HepG2 (cell line): Measurements from ENCODE around the gene RNPEPL1. TPM values are rescaled to one million over a fixed set of nuclear protein-coding genes. Genes with fewer than 3 reads are reported as not detected.

Source experiments
- HDAC1 ChIP-seq: sonication (generic); formaldehyde crosslinking; IDR thresholded peaks from 2 replicates; pipeline ENCODE4 v1.5.1; 2020; ENCODE audit warnings: mild to moderate bottlenecking, missing genetic modification reagents
- KAT8 ChIP-seq: IDR thresholded peaks from 2 replicates; pipeline ENCODE4 v1.6.1; 2016; ENCODE audit warnings: missing genetic modification reagents, missing compliant biosample characterization
- KLF16 ChIP-seq, 2 experiments: sonication (generic) in 1 of 2; formaldehyde crosslinking in 1 of 2; IDR thresholded peaks; 2 replicates each; pipeline versions ENCODE4 v1.6.1 to v1.8.0; 2016 to 2023; ENCODE audit warnings: missing genetic modification reagents in 2 of 2, missing compliant biosample characterization in 1 of 2
- MBNL3 ChIP-seq: fragments of 250-450 bp; sonication (Bioruptor Pico); conservative IDR thresholded peaks from 2 replicates; pipeline ENCODE4 v1.8.0; 2022; ENCODE audit warnings: mild to moderate bottlenecking, inconsistent platforms
- NCOA1 ChIP-seq: sonication (generic); formaldehyde crosslinking; IDR thresholded peaks from 2 replicates; pipeline ENCODE4 v1.9.0; 2021; ENCODE audit warnings: missing genetic modification reagents
- NR2F6 ChIP-seq, 2 experiments: IDR thresholded peaks; 2 replicates each; pipeline ENCODE4 v1.6.1; 2016; ENCODE audit warnings: antibody characterized with exemption in 1 of 2, mild to moderate bottlenecking in 1 of 2
- PTBP1 ChIP-seq: fragments of 200-400 bp; formaldehyde crosslinking; IDR thresholded peaks from 2 replicates; pipeline ENCODE4 v1.6.1; 2018; ENCODE audit warnings: low read length, low read depth; ENCODE audit not compliant: poor library complexity, severe bottlenecking
- SOX6 ChIP-seq, 2 experiments: fragments of 450-650 bp in 1 of 2; sonication (generic) in 1 of 2; formaldehyde crosslinking in 1 of 2; IDR thresholded peaks; 2 replicates each; pipeline versions ENCODE4 v1.4.0 to v1.6.1; 2017 to 2020; ENCODE audit warnings: antibody characterized with exemption in 1 of 2, mild to moderate bottlenecking in 1 of 2, missing genetic modification reagents in 1 of 2
- TSC22D2 ChIP-seq: sonication (generic); formaldehyde crosslinking; IDR thresholded peaks from 2 replicates; pipeline ENCODE4 v1.5.1; 2020; ENCODE audit warnings: missing genetic modification reagents, mild to moderate bottlenecking, borderline replicate concordance
- ZBTB1 ChIP-seq: sonication (generic); formaldehyde crosslinking; IDR thresholded peaks from 2 replicates; pipeline ENCODE4 v1.4.0; 2020; ENCODE audit warnings: missing genetic modification reagents, borderline replicate concordance
- ZFX ChIP-seq: sonication (generic); formaldehyde crosslinking; IDR thresholded peaks from 2 replicates; pipeline ENCODE4 v1.4.0; 2020; ENCODE audit warnings: mild to moderate bottlenecking, low read depth, missing genetic modification reagents, moderate library complexity
- ZNF232 ChIP-seq: sonication (generic); formaldehyde crosslinking; IDR thresholded peaks from 2 replicates; pipeline ENCODE4 v1.4.0; 2020; ENCODE audit warnings: missing genetic modification reagents, borderline replicate concordance
- ZNF343 ChIP-seq: sonication (generic); formaldehyde crosslinking; IDR thresholded peaks from 2 replicates; pipeline ENCODE4 v1.4.0; 2020; ENCODE audit warnings: mild to moderate bottlenecking, missing genetic modification reagents
- ZNF660 ChIP-seq: sonication (generic); formaldehyde crosslinking; IDR thresholded peaks from 2 replicates; pipeline ENCODE4 v1.5.1; 2020; ENCODE audit warnings: mild to moderate bottlenecking, low read depth, missing genetic modification reagents, borderline replicate concordance
- ZNF761 ChIP-seq: sonication (generic); formaldehyde crosslinking; conservative IDR thresholded peaks from 2 replicates; pipeline ENCODE4 v1.4.0; 2020; ENCODE audit warnings: mild to moderate bottlenecking, missing genetic modification reagents
- ZSCAN9 ChIP-seq: IDR thresholded peaks from 2 replicates; pipeline ENCODE4 v1.6.1; 2016; ENCODE audit warnings: borderline replicate concordance
- polyA plus RNA-seq, 8 experiments: library from polyadenylated mRNA; depleted of rRNA in 3 of 8; stranded (reverse) in 7 of 8; unstranded in 1 of 8; fragments of >200 nt; fragmentation: Illumina TruSeq in 4 of 8; extraction: Trizol in 4 of 8; gene quantifications; 2 replicates each; pipeline versions ENCODE4 v1.2.1 to v1.2.3, GENCODE V29; 2011 to 2016; ENCODE audit warnings: low read depth in 4 of 8, missing spikeins in 1 of 8, mixed read lengths in 1 of 8; ENCODE audit not compliant: insufficient read depth in 1 of 8
- total RNA-seq, 5 experiments: library from RNA; depleted of rRNA; stranded (reverse); fragments of >200 nt; fragmentation: Illumina TruSeq; extraction: Trizol; gene quantifications; 2 replicates each; pipeline ENCODE4 v1.2.3, GENCODE V29; 2016; ENCODE audit warnings: low read depth in 1 of 5
- TF ChIP-seq, protein P1 (sequence below): sonication (generic); formaldehyde crosslinking; IDR thresholded peaks from 2 replicates; pipeline ENCODE4 v1.5.0; 2020; ENCODE audit warnings: missing genetic modification reagents, mild to moderate bottlenecking, borderline replicate concordance
- TF ChIP-seq, protein P2 (sequence below): sonication (generic); formaldehyde crosslinking; IDR thresholded peaks from 2 replicates; pipeline ENCODE4 v1.5.1; 2020; ENCODE audit warnings: mild to moderate bottlenecking, missing genetic modification reagents, moderate library complexity
- TF ChIP-seq, protein P3 (sequence below): sonication (generic); formaldehyde crosslinking; IDR thresholded peaks from 2 replicates; pipeline ENCODE4 v1.4.0; 2020; ENCODE audit warnings: mild to moderate bottlenecking, missing genetic modification reagents
- TF ChIP-seq, protein P4 (sequence below): sonication (generic); formaldehyde crosslinking; conservative IDR thresholded peaks from 2 replicates; pipeline ENCODE4 v1.8.0; 2022; ENCODE audit warnings: low read depth, missing genetic modification reagents

RNPEPL1 gene
- total and polyA plus RNA-seq, 2 of the 13 experiments (the other 11 are each of a cell fraction or from before 2014, with no cell fraction given): 13.0 to 18.0 TPM

DNA sequence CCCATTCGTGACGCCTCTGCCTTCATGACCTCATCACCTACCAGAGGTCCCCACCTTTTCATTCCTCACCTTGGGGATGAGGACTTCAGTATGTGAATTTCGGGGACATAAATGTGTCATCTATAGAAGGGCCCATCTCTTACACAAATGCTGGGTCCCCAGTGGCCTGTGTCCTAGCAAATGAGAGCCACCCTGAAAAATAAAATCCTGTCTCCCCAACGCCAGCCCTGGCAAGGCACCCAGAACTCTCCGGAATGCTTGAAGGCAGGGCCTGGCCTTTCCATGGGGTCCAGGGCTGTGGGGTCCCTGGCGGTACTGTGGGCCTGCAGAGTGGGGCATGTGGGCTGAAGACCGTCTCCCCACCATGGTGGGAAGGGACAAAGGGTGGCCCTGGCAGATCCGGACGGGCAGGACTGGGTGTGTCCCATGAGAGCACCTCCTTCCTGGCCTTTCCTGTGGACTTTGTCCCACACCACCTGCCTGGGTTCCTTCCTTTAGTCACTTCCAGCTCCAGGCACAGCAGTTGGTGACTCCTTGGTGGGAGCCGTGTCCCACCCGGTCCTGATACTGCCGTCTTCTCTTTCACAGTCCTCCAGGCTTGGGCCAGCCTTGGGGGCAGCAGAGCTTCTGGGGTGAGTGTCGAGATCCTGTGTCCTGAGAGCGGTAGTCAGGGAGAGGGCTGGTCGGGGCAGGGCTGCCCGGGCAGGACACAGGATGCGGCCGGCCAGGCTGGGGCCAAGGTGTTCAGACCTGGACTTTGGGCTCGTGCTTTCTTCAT is 36.8 kb downstream of the RNPEPL1 start (continued):
- TF ChIP-seq, protein P1, sequence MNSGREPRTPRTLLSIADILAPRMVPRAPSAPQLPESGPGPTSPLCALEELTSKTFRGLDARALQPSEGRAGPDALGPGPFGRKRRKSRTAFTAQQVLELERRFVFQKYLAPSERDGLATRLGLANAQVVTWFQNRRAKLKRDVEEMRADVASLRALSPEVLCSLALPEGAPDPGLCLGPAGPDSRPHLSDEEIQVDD (CRISPR knock-in tag): 0 out of 2 replicates have a peak, but pooled peaks have one; percentile 31
- TF ChIP-seq PTBP1 (peak; percentile 62), TSC22D2 (CRISPR knock-in tag) (no peak), NCOA1 (CRISPR knock-in tag) (peak; percentile 69; the same call in 1 of the 2 replicates), ZNF343 (0 out of 2 replicates have a peak, but pooled peaks have one; percentile 65), NR2F6 (IDR thresholded peaks at IDR 0.05) (peak; percentile 30; the same call in 1 of the 2 replicates), NR2F6 (CRISPR knock-in tag; IDR thresholded peaks at IDR 0.05) (no peak; the same call in 1 of the 2 replicates), KAT8 (CRISPR knock-in tag) (peak; percentile 38), ZSCAN9 (CRISPR knock-in tag) (peak; percentile 52; the same call in 1 of the 2 replicates), ZNF761 (CRISPR knock-in tag) (peak; percentile 48; the same call in 1 of the 2 replicates), KLF16 (CRISPR knock-in tag; IDR thresholded peaks at IDR 0.05) (peak in 1 of 2 experiments; percentile 44; a peak in 1 of 4 replicates), ZFX (peak; percentile 83), ZNF232 (0 out of 2 replicates have a peak, but pooled peaks have one; percentile 33), ZBTB1 (CRISPR knock-in tag) (no peak), SOX6 (IDR thresholded peaks at IDR 0.05) (no peak), SOX6 (CRISPR knock-in tag; IDR thresholded peaks at IDR 0.05) (peak; percentile 62), MBNL3 (CRISPR knock-in tag) (no peak), ZNF660 (CRISPR knock-in tag) (peak; percentile 26; the same call in 1 of the 2 replicates), HDAC1 (CRISPR knock-in tag) (0 out of 2 replicates have a peak, but pooled peaks have one; percentile 35)
- TF ChIP-seq, protein P2, sequence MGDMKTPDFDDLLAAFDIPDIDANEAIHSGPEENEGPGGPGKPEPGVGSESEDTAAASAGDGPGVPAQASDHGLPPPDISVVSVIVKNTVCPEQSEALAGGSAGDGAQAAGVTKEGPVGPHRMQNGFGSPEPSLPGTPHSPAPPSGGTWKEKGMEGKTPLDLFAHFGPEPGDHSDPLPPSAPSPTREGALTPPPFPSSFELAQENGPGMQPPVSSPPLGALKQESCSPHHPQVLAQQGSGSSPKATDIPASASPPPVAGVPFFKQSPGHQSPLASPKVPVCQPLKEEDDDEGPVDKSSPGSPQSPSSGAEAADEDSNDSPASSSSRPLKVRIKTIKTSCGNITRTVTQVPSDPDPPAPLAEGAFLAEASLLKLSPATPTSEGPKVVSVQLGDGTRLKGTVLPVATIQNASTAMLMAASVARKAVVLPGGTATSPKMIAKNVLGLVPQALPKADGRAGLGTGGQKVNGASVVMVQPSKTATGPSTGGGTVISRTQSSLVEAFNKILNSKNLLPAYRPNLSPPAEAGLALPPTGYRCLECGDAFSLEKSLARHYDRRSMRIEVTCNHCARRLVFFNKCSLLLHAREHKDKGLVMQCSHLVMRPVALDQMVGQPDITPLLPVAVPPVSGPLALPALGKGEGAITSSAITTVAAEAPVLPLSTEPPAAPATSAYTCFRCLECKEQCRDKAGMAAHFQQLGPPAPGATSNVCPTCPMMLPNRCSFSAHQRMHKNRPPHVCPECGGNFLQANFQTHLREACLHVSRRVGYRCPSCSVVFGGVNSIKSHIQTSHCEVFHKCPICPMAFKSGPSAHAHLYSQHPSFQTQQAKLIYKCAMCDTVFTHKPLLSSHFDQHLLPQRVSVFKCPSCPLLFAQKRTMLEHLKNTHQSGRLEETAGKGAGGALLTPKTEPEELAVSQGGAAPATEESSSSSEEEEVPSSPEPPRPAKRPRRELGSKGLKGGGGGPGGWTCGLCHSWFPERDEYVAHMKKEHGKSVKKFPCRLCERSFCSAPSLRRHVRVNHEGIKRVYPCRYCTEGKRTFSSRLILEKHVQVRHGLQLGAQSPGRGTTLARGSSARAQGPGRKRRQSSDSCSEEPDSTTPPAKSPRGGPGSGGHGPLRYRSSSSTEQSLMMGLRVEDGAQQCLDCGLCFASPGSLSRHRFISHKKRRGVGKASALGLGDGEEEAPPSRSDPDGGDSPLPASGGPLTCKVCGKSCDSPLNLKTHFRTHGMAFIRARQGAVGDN: peak; percentile 81; the same call in 1 of the 2 replicates
- TF ChIP-seq, protein P3, sequence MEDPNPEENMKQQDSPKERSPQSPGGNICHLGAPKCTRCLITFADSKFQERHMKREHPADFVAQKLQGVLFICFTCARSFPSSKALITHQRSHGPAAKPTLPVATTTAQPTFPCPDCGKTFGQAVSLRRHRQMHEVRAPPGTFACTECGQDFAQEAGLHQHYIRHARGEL (CRISPR knock-in tag): peak; percentile 49; the same call in 1 of the 2 replicates
- TF ChIP-seq, protein P4, sequence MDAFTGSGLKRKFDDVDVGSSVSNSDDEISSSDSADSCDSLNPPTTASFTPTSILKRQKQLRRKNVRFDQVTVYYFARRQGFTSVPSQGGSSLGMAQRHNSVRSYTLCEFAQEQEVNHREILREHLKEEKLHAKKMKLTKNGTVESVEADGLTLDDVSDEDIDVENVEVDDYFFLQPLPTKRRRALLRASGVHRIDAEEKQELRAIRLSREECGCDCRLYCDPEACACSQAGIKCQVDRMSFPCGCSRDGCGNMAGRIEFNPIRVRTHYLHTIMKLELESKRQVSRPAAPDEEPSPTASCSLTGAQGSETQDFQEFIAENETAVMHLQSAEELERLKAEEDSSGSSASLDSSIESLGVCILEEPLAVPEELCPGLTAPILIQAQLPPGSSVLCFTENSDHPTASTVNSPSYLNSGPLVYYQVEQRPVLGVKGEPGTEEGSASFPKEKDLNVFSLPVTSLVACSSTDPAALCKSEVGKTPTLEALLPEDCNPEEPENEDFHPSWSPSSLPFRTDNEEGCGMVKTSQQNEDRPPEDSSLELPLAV (CRISPR knock-in tag): no peak
